ENCODE results near the gene GLUL.
"Not testable (repeated sequence)": the region's sequence is repeated elsewhere in the genome, so short reads cannot be mapped to it uniquely, and the experiment has no call there.

The GLUL gene

DNA sequence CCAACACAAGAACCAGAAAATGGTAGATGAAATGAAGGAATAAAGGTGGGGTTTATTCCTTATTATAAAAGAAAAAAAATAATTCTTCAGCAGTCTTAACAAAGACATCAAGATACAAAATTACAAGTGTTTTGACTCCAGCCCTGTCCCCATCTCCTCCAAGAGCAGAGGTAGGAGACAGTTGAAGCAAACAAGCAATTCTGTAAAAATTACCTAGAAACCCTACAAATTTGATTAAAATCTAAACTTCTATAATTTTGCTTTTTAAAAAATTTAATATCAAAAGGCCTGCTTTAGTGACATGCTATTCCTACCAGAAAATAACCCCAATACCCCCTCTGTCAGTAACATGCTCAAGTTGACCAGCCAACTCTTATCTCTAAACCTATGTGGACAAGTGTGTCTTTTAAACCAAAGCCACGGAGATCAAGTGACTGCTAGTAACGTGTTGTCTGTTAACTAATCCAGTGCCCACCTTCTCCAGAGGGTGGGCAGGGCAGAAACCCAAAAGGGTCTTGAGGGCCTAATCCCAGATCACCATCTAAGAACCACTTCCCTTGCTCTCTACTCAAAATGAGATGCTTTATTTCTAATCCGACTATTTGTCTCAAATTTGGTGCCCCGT, 8.4 kb downstream of the GLUL start:
- DNase-seq (ENCODE audit: low read depth) = no peak
- TF ChIP-seq, protein P1, sequence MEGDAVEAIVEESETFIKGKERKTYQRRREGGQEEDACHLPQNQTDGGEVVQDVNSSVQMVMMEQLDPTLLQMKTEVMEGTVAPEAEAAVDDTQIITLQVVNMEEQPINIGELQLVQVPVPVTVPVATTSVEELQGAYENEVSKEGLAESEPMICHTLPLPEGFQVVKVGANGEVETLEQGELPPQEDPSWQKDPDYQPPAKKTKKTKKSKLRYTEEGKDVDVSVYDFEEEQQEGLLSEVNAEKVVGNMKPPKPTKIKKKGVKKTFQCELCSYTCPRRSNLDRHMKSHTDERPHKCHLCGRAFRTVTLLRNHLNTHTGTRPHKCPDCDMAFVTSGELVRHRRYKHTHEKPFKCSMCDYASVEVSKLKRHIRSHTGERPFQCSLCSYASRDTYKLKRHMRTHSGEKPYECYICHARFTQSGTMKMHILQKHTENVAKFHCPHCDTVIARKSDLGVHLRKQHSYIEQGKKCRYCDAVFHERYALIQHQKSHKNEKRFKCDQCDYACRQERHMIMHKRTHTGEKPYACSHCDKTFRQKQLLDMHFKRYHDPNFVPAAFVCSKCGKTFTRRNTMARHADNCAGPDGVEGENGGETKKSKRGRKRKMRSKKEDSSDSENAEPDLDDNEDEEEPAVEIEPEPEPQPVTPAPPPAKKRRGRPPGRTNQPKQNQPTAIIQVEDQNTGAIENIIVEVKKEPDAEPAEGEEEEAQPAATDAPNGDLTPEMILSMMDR (IDR thresholded peaks at IDR 0.05; ENCODE audit: insufficient read depth, low read depth, low read length, missing control alignments) = no peak
- H3K4me3 ChIP-seq (ENCODE audit: low read depth, low read length) = no peak overlapping the region

DNA sequence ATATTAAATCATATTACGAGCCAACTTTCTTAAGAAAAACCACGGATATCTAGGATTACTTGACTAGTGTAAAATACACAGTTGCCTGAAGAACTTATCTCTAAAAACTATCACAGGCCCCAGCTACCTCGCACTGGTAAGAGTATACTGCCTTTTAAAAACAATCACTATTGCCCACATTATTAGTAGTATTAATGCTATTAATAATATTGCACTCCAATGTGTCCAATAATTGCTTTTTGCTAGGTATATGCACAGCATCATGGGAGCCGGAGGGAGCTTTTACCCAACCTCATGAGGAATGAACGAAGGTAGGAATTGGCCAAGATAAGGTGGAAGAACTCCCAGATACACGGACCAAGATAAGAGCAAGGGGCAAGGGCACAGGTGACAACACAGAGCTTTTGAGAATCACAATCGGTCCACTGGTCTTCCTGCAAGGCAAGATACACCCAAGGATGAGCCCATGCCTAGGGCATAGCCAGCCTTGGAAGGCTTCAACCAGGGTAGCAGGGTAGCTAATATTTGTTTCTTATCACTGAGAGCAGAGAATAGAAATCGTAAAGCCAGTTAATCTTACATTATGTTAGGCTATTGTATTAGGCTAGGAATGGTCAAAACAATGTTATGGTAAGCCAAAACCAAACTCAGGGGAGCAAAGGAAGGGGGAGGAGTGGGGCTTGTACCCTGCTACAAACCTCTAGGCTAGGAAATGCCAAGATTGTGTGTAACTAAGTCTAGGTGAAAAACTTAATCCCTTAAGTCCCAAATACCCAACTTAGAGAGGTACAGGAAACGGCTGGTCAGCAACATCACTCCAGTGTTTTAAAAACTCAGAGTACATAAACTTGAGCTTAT, 9.4 kb downstream of the GLUL start:
- TF ChIP-seq, protein P1 (IDR thresholded peaks at IDR 0.05; ENCODE audit: insufficient read depth, low read depth, low read length, missing control alignments) = no peak
- H3K4me3 ChIP-seq (ENCODE audit: low read depth, low read length) = no peak overlapping the region
- no peak for DNase-seq (ENCODE audit: low read depth)

DNA sequence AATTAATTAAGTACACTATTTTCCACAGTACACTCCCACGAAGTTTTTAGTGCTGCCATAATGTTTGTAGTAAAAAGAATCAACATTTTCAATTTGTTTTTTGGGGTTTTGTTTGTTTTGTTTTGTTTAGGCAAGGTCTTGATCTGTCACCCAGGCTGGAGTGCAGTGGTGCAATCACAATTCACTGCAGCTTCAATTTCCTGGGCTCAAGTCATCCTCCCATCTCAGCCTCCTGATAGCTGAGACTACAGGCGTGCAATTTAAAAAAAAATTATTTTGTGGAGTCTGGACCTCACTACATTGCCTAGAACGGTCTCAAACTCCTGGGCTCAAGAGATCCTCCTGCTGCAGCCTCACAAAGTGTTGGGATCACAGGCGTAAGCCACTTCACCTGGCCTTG, 11.4 kb downstream of the GLUL start:
- H3K4me3 ChIP-seq (ENCODE audit: low read depth, low read length) = no peak overlapping the region
- DNase-seq (ENCODE audit: low read depth) = no peak
- TF ChIP-seq, protein P1 (IDR thresholded peaks at IDR 0.05; ENCODE audit: insufficient read depth, low read depth, low read length, missing control alignments) = no peak

DNA sequence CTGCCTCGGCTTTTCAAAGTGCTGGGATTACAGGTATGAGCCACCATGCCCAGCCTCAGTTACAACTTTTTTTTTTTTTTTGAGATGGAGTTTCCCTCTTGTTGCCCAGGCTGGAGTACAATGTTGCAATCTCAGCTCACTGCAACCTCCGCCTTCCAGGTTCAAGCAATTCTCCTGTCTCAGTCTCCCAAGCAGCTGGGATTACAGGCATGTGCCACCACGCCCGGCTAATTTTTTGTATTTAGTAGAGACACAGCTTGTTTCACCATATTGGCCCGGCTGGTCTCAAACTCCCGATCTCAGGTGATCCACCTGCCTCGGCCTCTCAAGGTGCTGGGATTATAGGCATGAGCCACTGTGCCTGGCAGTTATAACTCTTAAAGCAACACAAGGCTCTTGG, 11.8 kb downstream of the GLUL start:
- not testable (repeated sequence) for H3K4me3 ChIP-seq (ENCODE audit: low read depth, low read length); DNase-seq (ENCODE audit: low read depth)

DNA sequence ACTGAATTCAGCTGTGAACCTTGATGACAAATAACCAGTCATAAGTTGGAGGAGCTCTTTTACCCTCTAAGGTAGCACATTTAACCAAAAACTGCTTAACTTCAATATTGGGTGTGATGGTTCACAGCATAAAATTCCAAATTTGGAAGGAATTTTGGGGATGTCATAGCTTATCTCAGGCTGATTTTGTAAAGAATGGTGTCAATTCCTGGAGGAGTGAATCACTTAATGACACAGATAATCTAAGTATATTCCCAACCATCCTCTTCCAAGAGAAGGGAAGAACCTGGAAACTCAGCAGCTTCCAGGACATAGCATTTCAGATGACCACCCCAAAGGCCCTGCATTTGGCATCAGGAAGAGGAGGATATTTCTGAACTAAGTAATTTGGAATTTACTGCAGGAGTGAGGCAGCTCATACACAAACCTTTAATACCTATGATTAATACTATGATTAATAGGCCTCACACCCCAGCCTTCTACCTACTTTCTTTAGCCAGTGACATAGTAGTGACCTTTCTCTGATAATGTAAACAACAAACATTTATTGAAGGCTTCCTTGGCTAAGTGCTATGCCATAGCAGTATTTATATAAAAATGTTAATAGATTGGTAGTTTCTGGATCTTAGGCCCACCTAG, 14.5 kb downstream of the GLUL start:
- TF ChIP-seq, protein P1 (IDR thresholded peaks at IDR 0.05; ENCODE audit: insufficient read depth, low read depth, low read length, missing control alignments) = no peak
- DNase-seq (ENCODE audit: low read depth) = no peak
- no peak overlapping the region for H3K4me3 ChIP-seq (ENCODE audit: low read depth, low read length)

DNA sequence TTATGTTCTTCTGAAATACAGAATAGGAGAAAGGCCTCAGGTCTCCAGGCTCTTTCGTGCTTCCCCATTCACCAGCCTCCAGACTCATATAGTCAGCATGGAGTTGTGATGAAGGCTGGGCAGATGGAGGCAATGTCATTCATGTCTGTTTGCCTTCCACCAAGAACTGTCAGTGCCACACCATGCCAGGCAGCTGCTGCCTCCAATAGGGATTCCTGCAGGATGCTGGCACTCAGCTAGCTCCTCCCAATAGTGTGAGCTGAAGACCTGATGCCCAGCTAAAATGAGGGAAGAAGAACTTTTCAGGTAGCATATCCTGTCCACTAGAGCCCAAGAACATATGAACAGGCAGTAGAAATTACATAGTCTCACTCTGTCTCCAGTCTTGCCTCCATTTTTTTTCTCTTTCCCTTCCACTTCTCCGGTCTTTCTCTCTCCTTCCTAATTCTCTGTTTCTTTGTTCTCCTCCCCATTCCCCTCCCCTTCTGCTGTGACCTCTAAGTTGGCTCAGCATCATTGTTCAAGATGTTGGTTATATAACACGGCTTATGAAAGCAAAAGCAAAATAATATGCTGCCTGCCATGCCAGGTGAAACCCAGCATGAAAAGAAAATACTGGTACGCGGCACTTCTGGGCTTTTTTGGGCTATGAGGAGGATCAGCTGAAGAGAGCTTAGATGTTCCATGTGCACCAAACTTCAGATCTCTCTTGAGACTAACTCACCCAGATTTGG, 17.3 kb downstream of the GLUL start:
- H3K4me3 ChIP-seq (ENCODE audit: low read depth, low read length) = no peak overlapping the region
- TF ChIP-seq, protein P1 (IDR thresholded peaks at IDR 0.05; ENCODE audit: insufficient read depth, low read depth, low read length, missing control alignments) = no peak
- no peak for DNase-seq (ENCODE audit: low read depth)

DNA sequence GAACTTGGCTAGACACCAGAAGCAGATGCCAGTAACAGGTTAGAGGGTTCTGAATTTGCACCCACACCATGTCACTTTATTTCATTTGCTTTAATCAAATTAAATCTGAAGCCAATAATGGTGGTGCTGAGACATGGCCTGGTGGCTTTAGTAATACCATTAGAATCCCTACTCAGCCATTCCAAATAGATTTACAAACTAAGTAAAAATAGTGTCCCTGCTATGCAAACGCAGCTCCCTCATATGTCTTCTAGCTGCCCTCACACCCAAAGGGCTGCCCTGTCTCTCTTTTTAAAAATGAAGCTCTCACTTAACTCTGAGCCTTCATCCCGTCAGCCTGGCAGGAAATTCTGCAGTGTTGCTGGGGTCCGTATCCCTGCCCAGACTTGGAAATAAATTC, 21.1 kb downstream of the GLUL start:
- no peak overlapping the region for H3K4me3 ChIP-seq (ENCODE audit: low read depth, low read length)
- TF ChIP-seq, protein P1 (IDR thresholded peaks at IDR 0.05; ENCODE audit: insufficient read depth, low read depth, low read length, missing control alignments) = no peak
- DNase-seq (ENCODE audit: low read depth) = no peak

Measured in GM12865 (cell line).